Measurements from ENCODE around the gene MAP3K1. TPM values are rescaled to one million over a fixed set of nuclear protein-coding genes. Genes with fewer than 3 reads are reported as not detected.
A peak's percentile ranks its signal among the peaks of the same experiment; 100 is the strongest.
"Not testable (repeated sequence)": the region's sequence is repeated elsewhere in the genome, so short reads cannot be mapped to it uniquely, and the experiment has no call there.

MAP3K1 gene
- total RNA-seq, 1 donor from 2014 or later, result 27.5 TPM

GRCh38 chr5:56819060-56819881, 3.9 kb downstream of the MAP3K1 start:
- Mint-ChIP-seq H3K9me3 (ENCODE audit: unreplicated experiment) (no peaks in the 10 kb centered on the region), H3K27ac (ENCODE audit: unreplicated experiment) (peak overlapping the region; percentile 61), H3K4me1 (ENCODE audit: unreplicated experiment) (peaks cover 43% of the 10 kb centered on the region), H3K36me3 (ENCODE audit: low read depth, unreplicated experiment) (peaks cover 3% of the 10 kb centered on the region), H3K4me3 (ENCODE audit: unreplicated experiment) (no peak overlapping the region), H3K27me3 (ENCODE audit: unreplicated experiment) (peaks cover 4% of the 10 kb centered on the region)
- no peak for DNase-seq (ENCODE audit: low spot score)
- TF ChIP-seq CTCF (IDR thresholded peaks at IDR 0.05; ENCODE audit: unreplicated experiment), result no peak

GRCh38 chr5:56821868-56822267, 6.5 kb downstream of the MAP3K1 start:
- not testable (repeated sequence) for DNase-seq (ENCODE audit: low spot score); H3K9me3 Mint-ChIP-seq (ENCODE audit: unreplicated experiment); H3K36me3 Mint-ChIP-seq (ENCODE audit: low read depth, unreplicated experiment); H3K27ac Mint-ChIP-seq (ENCODE audit: unreplicated experiment); H3K4me3 Mint-ChIP-seq (ENCODE audit: unreplicated experiment); H3K27me3 Mint-ChIP-seq (ENCODE audit: unreplicated experiment)
- peaks cover 53% of the 10 kb centered on the region for H3K4me1 Mint-ChIP-seq (ENCODE audit: unreplicated experiment)

- H3K9me3 Mint-ChIP-seq (ENCODE audit: unreplicated experiment), result no peaks in the 10 kb centered on the region
- H3K36me3 Mint-ChIP-seq (ENCODE audit: low read depth, unreplicated experiment), result no peaks in the 10 kb centered on the region
- peaks cover 2% of the 10 kb centered on the region for H3K27me3 Mint-ChIP-seq (ENCODE audit: unreplicated experiment)
- no peak for DNase-seq (ENCODE audit: low spot score)
- no peak overlapping the region for H3K4me3 Mint-ChIP-seq (ENCODE audit: unreplicated experiment)
- TF ChIP-seq CTCF (IDR thresholded peaks at IDR 0.05; ENCODE audit: unreplicated experiment), result no peak
- H3K4me1 Mint-ChIP-seq (ENCODE audit: unreplicated experiment), result peaks cover 48% of the 10 kb centered on the region
- H3K27ac Mint-ChIP-seq (ENCODE audit: unreplicated experiment), result no peak overlapping the region
Observed at GRCh38 chr5:56822981-56823380, 7.6 kb downstream of the MAP3K1 start.

GRCh38 chr5:56824019-56824418, 8.7 kb downstream of the MAP3K1 start:
- Mint-ChIP-seq H3K36me3 (ENCODE audit: low read depth, unreplicated experiment) (no peaks in the 10 kb centered on the region), H3K27ac (ENCODE audit: unreplicated experiment) (no peak overlapping the region), H3K9me3 (ENCODE audit: unreplicated experiment) (no peaks in the 10 kb centered on the region), H3K4me3 (ENCODE audit: unreplicated experiment) (no peak overlapping the region), H3K27me3 (ENCODE audit: unreplicated experiment) (peaks cover 2% of the 10 kb centered on the region), H3K4me1 (ENCODE audit: unreplicated experiment) (peaks cover 46% of the 10 kb centered on the region)
- no peak for TF ChIP-seq CTCF (IDR thresholded peaks at IDR 0.05; ENCODE audit: unreplicated experiment)
- DNase-seq (ENCODE audit: low spot score), result no peak

GRCh38 chr5:56825222-56825824, 10.0 kb downstream of the MAP3K1 start:
- no peaks in the 10 kb centered on the region for H3K9me3 Mint-ChIP-seq (ENCODE audit: unreplicated experiment)
- H3K27ac Mint-ChIP-seq (ENCODE audit: unreplicated experiment), result no peak overlapping the region
- H3K27me3 Mint-ChIP-seq (ENCODE audit: unreplicated experiment), result peaks cover 3% of the 10 kb centered on the region
- H3K36me3 Mint-ChIP-seq (ENCODE audit: low read depth, unreplicated experiment), result no peaks in the 10 kb centered on the region
- H3K4me1 Mint-ChIP-seq (ENCODE audit: unreplicated experiment), result peaks cover 39% of the 10 kb centered on the region
- TF ChIP-seq CTCF (IDR thresholded peaks at IDR 0.05; ENCODE audit: unreplicated experiment), result no peak
- no peak for DNase-seq (ENCODE audit: low spot score)
- H3K4me3 Mint-ChIP-seq (ENCODE audit: unreplicated experiment), result no peak overlapping the region

Data from endothelial cell (in vitro differentiated cells).